K562 (cell line): Measurements from ENCODE around the gene BET1L. TPM values are rescaled to one million over a fixed set of nuclear protein-coding genes. Genes with fewer than 3 reads are reported as not detected.

Experiments used
- BRCA1 ChIP-seq, 2 experiments: fragments of 450-650 bp in 1 of 2; sonication (generic) in 1 of 2; formaldehyde crosslinking in 1 of 2; IDR thresholded peaks; 2 replicates each; pipeline versions ENCODE4 v1.5.0 to v1.6.1; 2017 to 2020; ENCODE audit warnings: mild to moderate bottlenecking in 1 of 2, missing genetic modification reagents in 1 of 2
- DIDO1 ChIP-seq: fragments of 450-650 bp; IDR thresholded peaks from 2 replicates; pipeline ENCODE4 v1.6.1; 2016; ENCODE audit warnings: low read depth, missing biosample characterization, missing genetic modification characterization
- ELF4 ChIP-seq: fragments of 450-650 bp; formaldehyde crosslinking; IDR thresholded peaks from 2 replicates; pipeline ENCODE4 v1.4.0; 2022; ENCODE audit warnings: missing genetic modification characterization
- NR2F6 ChIP-seq: fragments of 450-650 bp; formaldehyde crosslinking; IDR thresholded peaks from 2 replicates; pipeline ENCODE4 v1.4.0; 2020; ENCODE audit warnings: mild to moderate bottlenecking
- RERE ChIP-seq: sonication (generic); formaldehyde crosslinking; IDR thresholded peaks from 2 replicates; pipeline ENCODE4 v1.8.0; 2023; ENCODE audit warnings: missing genetic modification reagents, mild to moderate bottlenecking, borderline replicate concordance
- SAFB2 ChIP-seq: fragments of 200-400 bp; formaldehyde crosslinking; IDR thresholded peaks from 2 replicates; pipeline ENCODE4 v1.6.1; 2018; ENCODE audit warnings: borderline replicate concordance, low read length, low read depth, moderate library complexity; ENCODE audit not compliant: severe bottlenecking
- TFAP4 ChIP-seq: sonication (generic); formaldehyde crosslinking; IDR thresholded peaks from 2 replicates; pipeline ENCODE4 v1.8.0; 2022; ENCODE audit warnings: missing genetic modification reagents, mild to moderate bottlenecking, moderate library complexity, borderline replicate concordance
- ZNF165 ChIP-seq: fragments of 250-450 bp; sonication (Bioruptor Pico); IDR thresholded peaks from 2 replicates; pipeline ENCODE4 v1.4.0; 2020; ENCODE audit warnings: borderline replicate concordance
- ZZZ3 ChIP-seq: fragments of 450-650 bp; IDR thresholded peaks from 2 replicates; pipeline ENCODE4 v1.6.1; 2016; ENCODE audit warnings: antibody characterized with exemption, mild to moderate bottlenecking, moderate library complexity
- polyA plus RNA-seq, 8 experiments: library from polyadenylated mRNA; depleted of rRNA in 4 of 8; stranded (reverse) in 5 of 8; unstranded in 3 of 8; fragments of >200 nt; fragmentation: Nextera tagmentation in 2 of 8; fragmentation: Illumina TruSeq in 1 of 8; extraction: Ambion mirVana in 2 of 8; extraction: Trizol in 1 of 8; gene quantifications; 2 replicates each; pipeline versions ENCODE4 v1.2.1 to v1.2.3, GENCODE V29; 2011 to 2014; ENCODE audit warnings: inconsistent platforms in 1 of 8, missing spikeins in 1 of 8
- total RNA-seq, 7 experiments: library from RNA; depleted of rRNA in 6 of 7; stranded (reverse); fragments of >200 nt in 6 of 7; fragmentation: Illumina TruSeq in 2 of 7; extraction: Trizol in 2 of 7; gene quantifications; 2 replicates each; pipeline versions ENCODE4 v1.2.1 to v1.2.3, GENCODE V29; 2011 to 2021; ENCODE audit warnings: low replicate concordance in 1 of 7
- TF ChIP-seq, protein P1 (sequence below): fragments of 150-350 bp; IDR thresholded peaks from 2 replicates; pipeline ENCODE4 v1.6.1; 2014; ENCODE audit warnings: low read depth, mild to moderate bottlenecking, low read length, borderline replicate concordance
- TF ChIP-seq, protein P2 (sequence below): sonication (generic); formaldehyde crosslinking; IDR thresholded peaks from 2 replicates; pipeline ENCODE4 v1.8.1; 2023; ENCODE audit warnings: missing genetic modification reagents, mild to moderate bottlenecking, borderline replicate concordance

Gene BET1L
- total and polyA plus RNA-seq, 9 of the 15 experiments (the other 6 are each of a cell fraction or from before 2014, with no cell fraction given): 9.9 to 69.1 (median 19.9) TPM

GRCh38 chr11:207208-207862 is at the start of gene BET1L, which contains the start of gene RIC8A (continued):
- TF ChIP-seq, protein P1, sequence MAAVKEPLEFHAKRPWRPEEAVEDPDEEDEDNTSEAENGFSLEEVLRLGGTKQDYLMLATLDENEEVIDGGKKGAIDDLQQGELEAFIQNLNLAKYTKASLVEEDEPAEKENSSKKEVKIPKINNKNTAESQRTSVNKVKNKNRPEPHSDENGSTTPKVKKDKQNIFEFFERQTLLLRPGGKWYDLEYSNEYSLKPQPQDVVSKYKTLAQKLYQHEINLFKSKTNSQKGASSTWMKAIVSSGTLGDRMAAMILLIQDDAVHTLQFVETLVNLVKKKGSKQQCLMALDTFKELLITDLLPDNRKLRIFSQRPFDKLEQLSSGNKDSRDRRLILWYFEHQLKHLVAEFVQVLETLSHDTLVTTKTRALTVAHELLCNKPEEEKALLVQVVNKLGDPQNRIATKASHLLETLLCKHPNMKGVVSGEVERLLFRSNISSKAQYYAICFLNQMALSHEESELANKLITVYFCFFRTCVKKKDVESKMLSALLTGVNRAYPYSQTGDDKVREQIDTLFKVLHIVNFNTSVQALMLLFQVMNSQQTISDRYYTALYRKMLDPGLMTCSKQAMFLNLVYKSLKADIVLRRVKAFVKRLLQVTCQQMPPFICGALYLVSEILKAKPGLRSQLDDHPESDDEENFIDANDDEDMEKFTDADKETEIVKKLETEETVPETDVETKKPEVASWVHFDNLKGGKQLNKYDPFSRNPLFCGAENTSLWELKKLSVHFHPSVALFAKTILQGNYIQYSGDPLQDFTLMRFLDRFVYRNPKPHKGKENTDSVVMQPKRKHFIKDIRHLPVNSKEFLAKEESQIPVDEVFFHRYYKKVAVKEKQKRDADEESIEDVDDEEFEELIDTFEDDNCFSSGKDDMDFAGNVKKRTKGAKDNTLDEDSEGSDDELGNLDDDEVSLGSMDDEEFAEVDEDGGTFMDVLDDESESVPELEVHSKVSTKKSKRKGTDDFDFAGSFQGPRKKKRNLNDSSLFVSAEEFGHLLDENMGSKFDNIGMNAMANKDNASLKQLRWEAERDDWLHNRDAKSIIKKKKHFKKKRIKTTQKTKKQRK: no peak
- TF ChIP-seq BRCA1 (IDR thresholded peaks at IDR 0.05) (no peak), BRCA1 (CRISPR knock-in tag; IDR thresholded peaks at IDR 0.05) (no peak), ELF4 (peak; percentile 3; the same call in 1 of the 2 replicates), ZZZ3 (no peak), SAFB2 (no peak), RERE (CRISPR knock-in tag) (no peak), TFAP4 (CRISPR knock-in tag) (peak; percentile 93; the same call in 1 of the 2 replicates), ZNF165 (no peak), NR2F6 (CRISPR knock-in tag) (no peak), DIDO1 (tag) (no peak)
- TF ChIP-seq, protein P2, sequence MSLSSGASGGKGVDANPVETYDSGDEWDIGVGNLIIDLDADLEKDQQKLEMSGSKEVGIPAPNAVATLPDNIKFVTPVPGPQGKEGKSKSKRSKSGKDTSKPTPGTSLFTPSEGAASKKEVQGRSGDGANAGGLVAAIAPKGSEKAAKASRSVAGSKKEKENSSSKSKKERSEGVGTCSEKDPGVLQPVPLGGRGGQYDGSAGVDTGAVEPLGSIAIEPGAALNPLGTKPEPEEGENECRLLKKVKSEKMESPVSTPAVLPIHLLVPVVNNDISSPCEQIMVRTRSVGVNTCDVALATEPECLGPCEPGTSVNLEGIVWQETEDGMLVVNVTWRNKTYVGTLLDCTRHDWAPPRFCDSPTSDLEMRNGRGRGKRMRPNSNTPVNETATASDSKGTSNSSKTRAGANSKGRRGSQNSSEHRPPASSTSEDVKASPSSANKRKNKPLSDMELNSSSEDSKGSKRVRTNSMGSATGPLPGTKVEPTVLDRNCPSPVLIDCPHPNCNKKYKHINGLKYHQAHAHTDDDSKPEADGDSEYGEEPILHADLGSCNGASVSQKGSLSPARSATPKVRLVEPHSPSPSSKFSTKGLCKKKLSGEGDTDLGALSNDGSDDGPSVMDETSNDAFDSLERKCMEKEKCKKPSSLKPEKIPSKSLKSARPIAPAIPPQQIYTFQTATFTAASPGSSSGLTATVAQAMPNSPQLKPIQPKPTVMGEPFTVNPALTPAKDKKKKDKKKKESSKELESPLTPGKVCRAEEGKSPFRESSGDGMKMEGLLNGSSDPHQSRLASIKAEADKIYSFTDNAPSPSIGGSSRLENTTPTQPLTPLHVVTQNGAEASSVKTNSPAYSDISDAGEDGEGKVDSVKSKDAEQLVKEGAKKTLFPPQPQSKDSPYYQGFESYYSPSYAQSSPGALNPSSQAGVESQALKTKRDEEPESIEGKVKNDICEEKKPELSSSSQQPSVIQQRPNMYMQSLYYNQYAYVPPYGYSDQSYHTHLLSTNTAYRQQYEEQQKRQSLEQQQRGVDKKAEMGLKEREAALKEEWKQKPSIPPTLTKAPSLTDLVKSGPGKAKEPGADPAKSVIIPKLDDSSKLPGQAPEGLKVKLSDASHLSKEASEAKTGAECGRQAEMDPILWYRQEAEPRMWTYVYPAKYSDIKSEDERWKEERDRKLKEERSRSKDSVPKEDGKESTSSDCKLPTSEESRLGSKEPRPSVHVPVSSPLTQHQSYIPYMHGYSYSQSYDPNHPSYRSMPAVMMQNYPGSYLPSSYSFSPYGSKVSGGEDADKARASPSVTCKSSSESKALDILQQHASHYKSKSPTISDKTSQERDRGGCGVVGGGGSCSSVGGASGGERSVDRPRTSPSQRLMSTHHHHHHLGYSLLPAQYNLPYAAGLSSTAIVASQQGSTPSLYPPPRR: 0 out of 2 replicates have a peak, but pooled peaks have one; percentile 3
